Erythroblast (primary cell): ENCODE data around the gene TACSTD2.

Experiments used
- GATA1 ChIP-seq: IDR thresholded peaks from 2 replicates; pipeline ENCODE4 v1.6.1; 2011; ENCODE audit warnings: low read depth, mild to moderate bottlenecking, control low read depth, low read length, moderate library complexity
- POLR2A ChIP-seq: IDR thresholded peaks from 2 replicates; pipeline ENCODE4 v1.6.1; 2011; ENCODE audit warnings: mild to moderate bottlenecking, low read length

GRCh38 chr1:58621391-58621790 lies 44.3 kb upstream of the TACSTD2 start:
- TF ChIP-seq POLR2A (no peak), GATA1 (no peak)
